NT2/D1 (cell line): Measurements from ENCODE around the gene SUN5.

Experiments
- YY1 ChIP-seq: IDR thresholded peaks from 2 replicates; pipeline ENCODE4 v1.6.1; 2011; ENCODE audit not compliant: insufficient read length, insufficient read depth
- ZNF274 ChIP-seq: IDR thresholded peaks from 2 replicates; pipeline ENCODE4 v1.6.1; 2011; ENCODE audit warnings: mild to moderate bottlenecking, low read depth, low read length

- TF ChIP-seq ZNF274 (no peak), YY1 (no peak)
These were observed 12.8 kb downstream of the SUN5 start for GRCh38 chr20:32991383-32991782.
